HepG2 (cell line): Measurements from ENCODE around the gene RPL38. TPM values are rescaled to one million over a fixed set of nuclear protein-coding genes. Genes with fewer than 3 reads are reported as not detected.

Experiments
- ATAC-seq: fragments of 200-7000 bp; cut with Tn5 transposase; 3 replicates; pipeline ENCODE4 v1.9.1; 2020; ENCODE audit warnings: mild to moderate bottlenecking, moderate library complexity
- BruUV-seq: library from RNA; stranded (reverse); fragments of 400-500 nt; replicated peaks from 2 replicates; lab custom pipeline; 2021; lab: Mats Ljungman, UMichigan
- CTCF ChIA-PET: fragments of 300-600 bp; formaldehyde crosslinking; extraction: SDS; loops from one replicate; lab custom pipeline; 2021; ENCODE audit warnings: low total read pairs, inconsistent platforms, low intra/inter-chr PET ratio; lab: Yijun Ruan, JAX
- POLR2A ChIA-PET: fragments of 350-600 bp; sonication (Branson Sonifier 250); formaldehyde crosslinking; loops from one replicate; lab custom pipeline; 2020; ENCODE audit warnings: antibody characterized with exemption, inconsistent platforms; lab: Yijun Ruan, JAX
- DNase-seq: peaks from one replicate; pipeline ENCODE4 v3.0.0-alpha.2; 2015; ENCODE audit warnings: low spot score
- FAIRE-seq: peaks from 3 replicates; lab custom pipeline; 2011; peaks lifted over from hg19 to GRCh38; lab: Jason Lieb, UNC
- H2AFZ ChIP-seq: one replicate; pipeline ENCODE4 v1.6.1; 2011; ENCODE audit warnings: low read length, inconsistent platforms
- H3K27ac ChIP-seq: fragments of 300-600 bp; 3 replicates; pipeline ENCODE4 v1.8.0; 2011; ENCODE audit warnings: mixed run types, mild to moderate bottlenecking, mixed read lengths, low read length, inconsistent platforms; ENCODE audit not compliant: insufficient read depth; ENCODE audit errors: extremely low read length
- H3K27me3 ChIP-seq, 2 experiments: fragments of 200-600 bp in 1 of 2; 2 replicates in 1 of 2; 3 replicates in 1 of 2; pipeline versions ENCODE4 v1.6.0 to v1.8.0; 2011; ENCODE audit warnings: low read length in 2 of 2, mild to moderate bottlenecking in 2 of 2, moderate library complexity in 2 of 2, inconsistent platforms in 1 of 2; ENCODE audit not compliant: insufficient read depth in 2 of 2, control insufficient read depth in 1 of 2
- H3K36me3 ChIP-seq, 2 experiments: fragments of 200-600 bp in 1 of 2; replicated peaks in 1 of 2; 2 replicates in 1 of 2; 3 replicates in 1 of 2; pipeline versions ENCODE4 v1.5.1 to v1.8.0; 2011; ENCODE audit warnings: low read length in 2 of 2, inconsistent platforms in 1 of 2; ENCODE audit not compliant: insufficient read depth in 2 of 2, control insufficient read depth in 1 of 2
- H3K4me1 ChIP-seq: 2 replicates; pipeline ENCODE4 v1.5.1; 2012; ENCODE audit warnings: low read length, inconsistent platforms; ENCODE audit not compliant: insufficient read depth
- H3K4me2 ChIP-seq: 2 replicates; pipeline ENCODE4 v1.6.0; 2011; ENCODE audit warnings: low read depth, low read length, inconsistent platforms
- H3K4me3 ChIP-seq, 3 experiments: fragments of 200-600 bp in 1 of 3; sonication (generic), shearing (Covaris generic) in 1 of 3; replicated peaks in 1 of 3; 2 replicates each; pipeline ENCODE4 v1.5.1; 2011 to 2016; ENCODE audit warnings: low read length in 3 of 3, inconsistent platforms in 2 of 3, low read depth in 2 of 3, mild to moderate bottlenecking in 2 of 3, control low read depth in 1 of 3, mixed read lengths in 1 of 3; ENCODE audit not compliant: insufficient read depth in 1 of 3
- H3K79me2 ChIP-seq: one replicate; pipeline ENCODE4 v1.6.1; 2011; ENCODE audit warnings: low read length, inconsistent platforms; ENCODE audit not compliant: insufficient read depth
- H3K9ac ChIP-seq: 2 replicates; pipeline ENCODE4 v1.6.0; 2011; ENCODE audit warnings: mild to moderate bottlenecking, low read depth, low read length, inconsistent platforms; ENCODE audit not compliant: insufficient read depth
- H3K9me3 ChIP-seq: 2 replicates; pipeline ENCODE4 v1.5.1; 2012; ENCODE audit warnings: mild to moderate bottlenecking, low read length
- H4K20me1 ChIP-seq: 2 replicates; pipeline ENCODE4 v1.6.0; 2011; ENCODE audit warnings: inconsistent platforms, mild to moderate bottlenecking, low read length, moderate library complexity; ENCODE audit not compliant: insufficient read depth
- ARNT2 ChIP-seq: sonication (generic); formaldehyde crosslinking; IDR thresholded peaks from 2 replicates; pipeline ENCODE4 v1.8.0; 2022; ENCODE audit warnings: mild to moderate bottlenecking, low read depth, missing genetic modification reagents, moderate library complexity
- CEBPB ChIP-seq: IDR thresholded peaks from 2 replicates; pipeline ENCODE4 v1.6.1; 2011; ENCODE audit warnings: low read depth, low read length, improper control_type of control experiment, borderline replicate concordance
- EZH2 ChIP-seq: conservative IDR thresholded peaks from 2 replicates; pipeline ENCODE4 v1.6.1; 2012; ENCODE audit warnings: mild to moderate bottlenecking, low read depth, low read length, moderate library complexity
- FOXA1 ChIP-seq, 2 experiments: fragments of 450-650 bp in 1 of 2; sonication (generic) in 1 of 2; formaldehyde crosslinking in 1 of 2; IDR thresholded peaks; 2 replicates each; pipeline versions ENCODE4 v1.4.0 to v1.6.1; 2016 to 2020; ENCODE audit warnings: missing genetic modification reagents in 1 of 2
- GLI4 ChIP-seq: sonication (generic); formaldehyde crosslinking; IDR thresholded peaks from 2 replicates; pipeline ENCODE4 v1.5.1; 2020; ENCODE audit warnings: missing genetic modification reagents, mild to moderate bottlenecking, moderate library complexity, borderline replicate concordance
- MATR3 ChIP-seq: sonication (generic); formaldehyde crosslinking; IDR thresholded peaks from 2 replicates; pipeline ENCODE4 v1.4.0; 2020; ENCODE audit warnings: missing genetic modification reagents
- NFATC3 ChIP-seq: sonication (generic); formaldehyde crosslinking; IDR thresholded peaks from 2 replicates; pipeline ENCODE4 v1.5.1; 2020; ENCODE audit warnings: mild to moderate bottlenecking, missing genetic modification reagents
- POLR2AphosphoS5 ChIP-seq: IDR thresholded peaks from 2 replicates; pipeline ENCODE4 v1.6.1; 2012; ENCODE audit warnings: low read depth, low read length
- REXO4 ChIP-seq: sonication (generic); formaldehyde crosslinking; IDR thresholded peaks from 2 replicates; pipeline ENCODE4 v1.8.0; 2022; ENCODE audit warnings: missing genetic modification reagents, mild to moderate bottlenecking, borderline replicate concordance
- TARDBP ChIP-seq: sonication (generic); formaldehyde crosslinking; IDR thresholded peaks from 2 replicates; pipeline ENCODE4 v1.8.0; 2022; ENCODE audit warnings: mild to moderate bottlenecking, missing genetic modification reagents
- ZHX2 ChIP-seq, 2 experiments: sonication (generic) in 1 of 2; formaldehyde crosslinking in 1 of 2; IDR thresholded peaks; 2 replicates each; pipeline versions ENCODE4 v1.6.1 to v1.9.0; 2014 to 2022; ENCODE audit warnings: antibody characterized with exemption in 1 of 2, borderline replicate concordance in 1 of 2, inconsistent platforms in 1 of 2, low read depth in 1 of 2, missing genetic modification reagents in 1 of 2
- ZNF333 ChIP-seq: sonication (generic); formaldehyde crosslinking; IDR thresholded peaks from 2 replicates; pipeline ENCODE4 v1.4.0; 2020; ENCODE audit warnings: mild to moderate bottlenecking, missing genetic modification reagents, borderline replicate concordance
- ZNF773 ChIP-seq: sonication (generic); formaldehyde crosslinking; IDR thresholded peaks from 2 replicates; pipeline ENCODE4 v1.4.0; 2020; ENCODE audit warnings: missing genetic modification reagents, borderline replicate concordance
- WGBS: methylation state at CpG from one replicate; pipeline ENCODE4 v1.1.6; 2017; ENCODE audit warnings: low lambda C conversion rate; 5-methylcytosine and 5-hydroxymethylcytosine counted together
- in situ Hi-C: cut with HindIII; loops from 2 replicates; pipeline ENCODE4 v1.10.0; 2017; ENCODE audit warnings: low pct_unique_long_range_greater_than_20kb; ENCODE audit not compliant: extremely low pct_ligation_motif_present
- intact Hi-C: fragments of 100-400 bp; cut with micrococcal nuclease; formaldehyde crosslinking; loops from one replicate; pipeline ENCODE4 v1.10.0; 2022; ENCODE audit not compliant: unreplicated experiment
- polyA plus RNA-seq, 8 experiments: library from polyadenylated mRNA; depleted of rRNA in 3 of 8; stranded (reverse) in 7 of 8; unstranded in 1 of 8; fragments of >200 nt; fragmentation: Illumina TruSeq in 4 of 8; extraction: Trizol in 4 of 8; gene quantifications; 2 replicates each; pipeline versions ENCODE4 v1.2.1 to v1.2.3, GENCODE V29; 2011 to 2016; ENCODE audit warnings: low read depth in 4 of 8, missing spikeins in 1 of 8, mixed read lengths in 1 of 8; ENCODE audit not compliant: insufficient read depth in 1 of 8
- total RNA-seq, 5 experiments: library from RNA; depleted of rRNA; stranded (reverse); fragments of >200 nt; fragmentation: Illumina TruSeq; extraction: Trizol; gene quantifications; 2 replicates each; pipeline ENCODE4 v1.2.3, GENCODE V29; 2016; ENCODE audit warnings: low read depth in 1 of 5

Gene RPL38
- total and polyA plus RNA-seq, 2 of the 13 experiments (the other 11 are each of a cell fraction or from before 2014, with no cell fraction given): 2,370 to 2,372 TPM

DNA sequence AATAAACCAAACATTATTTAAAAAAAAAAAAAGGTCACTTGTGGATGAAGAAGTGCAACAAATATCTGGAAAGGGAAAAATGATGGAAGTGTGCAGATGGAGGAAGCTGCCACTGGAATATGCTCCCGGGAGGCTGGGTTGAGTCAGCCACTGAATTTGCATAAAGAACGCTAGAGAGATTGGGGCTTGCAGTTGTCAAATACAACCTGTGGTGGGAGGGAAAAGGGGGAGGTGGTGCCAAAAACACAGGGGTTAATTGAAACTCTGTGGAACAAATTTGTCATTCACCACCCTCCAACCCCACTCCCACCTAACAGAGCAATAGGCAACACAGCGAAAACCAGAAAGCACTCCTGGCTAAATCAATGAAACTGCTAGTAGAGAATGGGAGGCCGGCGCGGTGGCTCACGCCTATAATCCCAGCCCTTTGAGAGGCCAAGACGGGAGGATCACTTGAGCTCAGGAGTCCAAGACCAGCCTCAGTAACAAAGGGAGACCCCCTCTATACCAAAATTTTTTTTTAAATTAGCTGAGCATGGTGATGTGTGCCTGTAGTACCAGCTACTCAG lies 37.6 kb upstream of the RPL38 start (continued):
- TF ChIP-seq ZNF773 (CRISPR knock-in tag): no peak
- no peak for TF ChIP-seq FOXA1 (IDR thresholded peaks at IDR 0.05)
- TF ChIP-seq FOXA1 (CRISPR knock-in tag; IDR thresholded peaks at IDR 0.05): no peak
- TF ChIP-seq MATR3 (CRISPR knock-in tag): no peak
- TF ChIP-seq EZH2: no peak
- no peak for TF ChIP-seq ZHX2 (IDR thresholded peaks at IDR 0.05; ENCODE audit: low read depth)
- no peak for TF ChIP-seq ZHX2 (CRISPR knock-in tag; IDR thresholded peaks at IDR 0.05; ENCODE audit: borderline replicate concordance)
- no peak for TF ChIP-seq REXO4 (CRISPR knock-in tag)
- TF ChIP-seq, all 625 proteins: peak for 0

- peak; percentile 72 for TF ChIP-seq CEBPB
- no peak for TF ChIP-seq NFATC3 (CRISPR knock-in tag)
- no peak for TF ChIP-seq GLI4 (CRISPR knock-in tag)
- no peak for TF ChIP-seq POLR2AphosphoS5
- no peak for TF ChIP-seq ZNF333 (CRISPR knock-in tag)
- TF ChIP-seq ARNT2 (CRISPR knock-in tag): no peak
- TF ChIP-seq TARDBP (CRISPR knock-in tag): no peak
- no TSS peak for BruUV-seq
- Histone ChIP-seq H2AFZ (no peak overlapping the region), H3K9me3 (no peaks in the 10 kb centered on the region), H3K27ac (no peak overlapping the region), H3K79me2 (no peaks in the 10 kb centered on the region), H3K4me1 (no peaks in the 10 kb centered on the region), H4K20me1 (no peaks in the 10 kb centered on the region), H3K4me3 (no peak overlapping the region), H3K4me2 (no peak overlapping the region), H3K27me3 (peaks cover 2 to 14% of the 10 kb centered on the region in 2 experiments; a peak in 4 of 5 replicates), H3K36me3 (no peaks in the 10 kb centered on the region), H3K9ac (no peak overlapping the region)
- FAIRE-seq (no peak), DNase-seq (no peak), ATAC-seq (no peak)
- WGBS: 0% methylated on average over 1 of the region's 1 CpG
- in situ Hi-C loops (no loop called here), intact Hi-C loops (no loop called here)
- POLR2A ChIA-PET: no interaction called here
- CTCF ChIA-PET: no interaction called here
These were observed 32.6 kb upstream of the RPL38 start for GRCh38 chr17:74170924-74171323.
